Measurements from ENCODE around the gene GCK. TPM values are rescaled to one million over a fixed set of nuclear protein-coding genes. Genes with fewer than 3 reads are reported as not detected.

The GCK gene
- total RNA-seq, 1 donor from 2014 or later: 0.47 TPM

DNA sequence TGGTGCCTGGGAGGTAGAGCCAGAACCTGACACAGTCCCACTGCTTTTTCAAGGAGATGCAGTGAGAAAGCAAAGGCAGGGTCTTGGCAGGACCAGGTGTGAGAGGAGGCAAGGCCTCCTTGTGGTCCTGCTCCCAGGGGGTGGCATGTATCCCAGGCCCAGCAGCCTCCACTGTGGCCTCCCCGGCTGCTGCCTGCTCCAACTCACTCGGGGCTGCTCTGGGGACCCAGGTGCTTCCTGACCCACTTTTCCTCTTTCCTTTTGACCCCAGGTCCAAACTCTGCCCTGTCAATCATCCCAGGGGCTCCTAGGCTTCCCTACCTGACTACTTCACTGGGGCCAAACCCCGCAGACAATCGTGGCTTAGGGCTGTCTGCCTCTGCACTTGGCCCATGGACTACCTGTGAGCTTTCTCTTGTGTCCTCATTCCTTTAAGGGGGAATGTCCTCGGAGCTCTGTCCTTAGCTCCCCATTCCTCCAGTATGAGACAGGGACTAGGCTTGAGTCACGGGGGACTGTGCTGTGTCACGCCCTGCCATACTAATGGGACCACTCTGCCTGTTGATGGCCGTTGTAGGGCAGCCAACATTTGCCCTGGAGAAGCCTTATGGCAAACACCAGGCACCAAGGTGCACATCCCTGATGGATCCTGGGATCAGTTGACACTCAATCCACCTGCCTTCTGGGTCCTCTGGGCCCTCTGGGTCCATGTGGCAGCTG is 86.2 kb downstream of the GCK start:
- H3K4me1 ChIP-seq: peaks cover 4% of the 10 kb centered on the region
- TF ChIP-seq, protein P1, sequence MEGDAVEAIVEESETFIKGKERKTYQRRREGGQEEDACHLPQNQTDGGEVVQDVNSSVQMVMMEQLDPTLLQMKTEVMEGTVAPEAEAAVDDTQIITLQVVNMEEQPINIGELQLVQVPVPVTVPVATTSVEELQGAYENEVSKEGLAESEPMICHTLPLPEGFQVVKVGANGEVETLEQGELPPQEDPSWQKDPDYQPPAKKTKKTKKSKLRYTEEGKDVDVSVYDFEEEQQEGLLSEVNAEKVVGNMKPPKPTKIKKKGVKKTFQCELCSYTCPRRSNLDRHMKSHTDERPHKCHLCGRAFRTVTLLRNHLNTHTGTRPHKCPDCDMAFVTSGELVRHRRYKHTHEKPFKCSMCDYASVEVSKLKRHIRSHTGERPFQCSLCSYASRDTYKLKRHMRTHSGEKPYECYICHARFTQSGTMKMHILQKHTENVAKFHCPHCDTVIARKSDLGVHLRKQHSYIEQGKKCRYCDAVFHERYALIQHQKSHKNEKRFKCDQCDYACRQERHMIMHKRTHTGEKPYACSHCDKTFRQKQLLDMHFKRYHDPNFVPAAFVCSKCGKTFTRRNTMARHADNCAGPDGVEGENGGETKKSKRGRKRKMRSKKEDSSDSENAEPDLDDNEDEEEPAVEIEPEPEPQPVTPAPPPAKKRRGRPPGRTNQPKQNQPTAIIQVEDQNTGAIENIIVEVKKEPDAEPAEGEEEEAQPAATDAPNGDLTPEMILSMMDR (IDR thresholded peaks at IDR 0.05): no peak
- no peaks in the 10 kb centered on the region for H3K9me3 ChIP-seq
- intact Hi-C loops (cut with DNase I): no loop called here
- no peak for ATAC-seq
- no peak overlapping the region for H3K4me3 ChIP-seq
- peaks cover 20% of the 10 kb centered on the region for H3K27me3 ChIP-seq (ENCODE audit: low read depth)
- peaks cover 10% of the 10 kb centered on the region for H3K36me3 ChIP-seq
- DNase-seq: no peak
- peak overlapping the region; percentile 67 for H3K27ac ChIP-seq

DNA sequence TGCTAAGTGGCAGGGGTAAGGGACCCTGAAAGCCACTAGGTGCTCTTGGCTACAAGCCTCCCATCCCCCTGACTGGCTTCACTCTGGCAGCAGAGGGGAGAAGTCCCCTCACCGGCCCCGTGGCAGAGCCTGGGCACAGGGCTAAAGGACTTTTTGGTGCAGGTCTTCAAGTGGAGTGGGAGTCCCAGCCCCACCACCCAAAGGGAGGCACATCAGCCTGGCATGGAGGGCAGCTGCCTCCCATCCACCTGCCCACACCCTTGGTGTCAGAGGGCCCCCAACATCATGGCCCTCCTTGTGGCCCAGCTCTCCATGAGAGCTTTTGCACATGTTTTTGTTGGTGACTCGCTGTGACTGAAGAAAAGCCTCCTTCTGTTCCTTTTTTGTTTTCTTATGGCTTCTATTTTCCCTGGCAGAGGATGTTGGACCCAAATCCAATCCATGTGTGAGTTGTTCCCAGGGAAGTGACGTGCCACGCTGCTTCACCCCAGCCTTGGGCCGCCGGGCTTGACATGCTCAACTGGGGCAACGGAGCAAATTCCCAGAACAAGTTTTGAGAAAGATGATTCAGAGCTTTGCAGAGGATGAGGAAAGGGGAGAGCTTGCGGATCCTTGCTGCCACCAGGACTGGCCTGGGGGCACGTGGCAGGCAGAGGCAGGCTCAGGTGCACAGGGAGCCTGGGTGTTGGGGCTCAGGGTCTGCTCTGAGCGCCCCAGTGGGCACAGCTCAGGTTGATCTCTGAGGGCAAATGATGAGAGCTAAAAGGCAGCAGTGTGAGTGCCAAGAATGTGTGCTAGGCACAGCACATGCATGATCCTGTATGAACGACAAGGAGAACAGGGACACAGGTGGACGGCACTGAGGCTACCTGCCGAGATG is 87.0 kb downstream of the GCK start:
- Histone ChIP-seq H3K36me3 (peaks cover 5% of the 10 kb centered on the region), H3K4me3 (no peak overlapping the region), H3K27ac (peak overlapping the region; percentile 67), H3K4me1 (peaks cover 4% of the 10 kb centered on the region), H3K9me3 (no peaks in the 10 kb centered on the region), H3K27me3 (ENCODE audit: low read depth) (peaks cover 20% of the 10 kb centered on the region)
- no peak for ATAC-seq
- intact Hi-C loops (cut with DNase I): no loop called here
- DNase-seq: no peak
- TF ChIP-seq, protein P1 (IDR thresholded peaks at IDR 0.05): no peak

DNA sequence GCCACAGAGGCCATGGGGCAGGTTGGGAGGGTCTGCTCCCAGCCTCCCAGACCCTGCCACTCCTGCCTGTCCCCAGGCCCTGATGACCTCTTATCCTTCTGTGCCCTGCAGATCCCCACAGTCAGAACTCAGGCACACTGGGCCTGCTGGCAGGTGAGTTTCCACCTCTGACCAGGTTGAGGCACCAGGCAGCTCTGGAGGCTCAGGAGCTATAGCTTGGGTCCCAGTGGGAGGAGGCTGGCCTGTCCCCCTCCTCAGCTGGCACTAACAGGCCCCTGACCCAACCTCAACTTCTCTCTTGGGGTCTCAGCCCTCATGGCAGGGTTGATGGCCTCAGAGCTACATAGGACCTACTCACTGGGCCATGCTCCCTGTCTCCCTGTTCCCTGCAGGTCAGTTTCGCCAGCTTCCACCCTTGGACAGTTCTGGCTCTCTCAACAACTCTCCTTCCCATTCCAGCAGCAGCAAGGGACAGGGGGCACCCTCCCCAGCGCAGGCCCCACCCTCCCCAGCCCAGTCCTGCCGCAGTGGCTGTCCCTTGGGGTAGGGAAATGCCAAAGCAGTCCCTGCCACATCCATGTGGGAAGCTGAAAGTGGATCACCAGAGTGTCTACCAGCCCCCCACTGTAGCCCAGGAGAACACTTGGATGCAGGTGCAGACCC is 87.8 kb downstream of the GCK start:
- TF ChIP-seq, protein P1 (IDR thresholded peaks at IDR 0.05): no peak
- ATAC-seq: no peak
- intact Hi-C loops (cut with DNase I): no loop called here
- DNase-seq: no peak
- H3K9me3 ChIP-seq: no peaks in the 10 kb centered on the region
- no peaks in the 10 kb centered on the region for H3K36me3 ChIP-seq
- no peak overlapping the region for H3K4me3 ChIP-seq
- peak overlapping the region; percentile 64 for H3K27ac ChIP-seq
- H3K4me1 ChIP-seq: peaks cover 4% of the 10 kb centered on the region
- peaks cover 20% of the 10 kb centered on the region for H3K27me3 ChIP-seq (ENCODE audit: low read depth)

DNA sequence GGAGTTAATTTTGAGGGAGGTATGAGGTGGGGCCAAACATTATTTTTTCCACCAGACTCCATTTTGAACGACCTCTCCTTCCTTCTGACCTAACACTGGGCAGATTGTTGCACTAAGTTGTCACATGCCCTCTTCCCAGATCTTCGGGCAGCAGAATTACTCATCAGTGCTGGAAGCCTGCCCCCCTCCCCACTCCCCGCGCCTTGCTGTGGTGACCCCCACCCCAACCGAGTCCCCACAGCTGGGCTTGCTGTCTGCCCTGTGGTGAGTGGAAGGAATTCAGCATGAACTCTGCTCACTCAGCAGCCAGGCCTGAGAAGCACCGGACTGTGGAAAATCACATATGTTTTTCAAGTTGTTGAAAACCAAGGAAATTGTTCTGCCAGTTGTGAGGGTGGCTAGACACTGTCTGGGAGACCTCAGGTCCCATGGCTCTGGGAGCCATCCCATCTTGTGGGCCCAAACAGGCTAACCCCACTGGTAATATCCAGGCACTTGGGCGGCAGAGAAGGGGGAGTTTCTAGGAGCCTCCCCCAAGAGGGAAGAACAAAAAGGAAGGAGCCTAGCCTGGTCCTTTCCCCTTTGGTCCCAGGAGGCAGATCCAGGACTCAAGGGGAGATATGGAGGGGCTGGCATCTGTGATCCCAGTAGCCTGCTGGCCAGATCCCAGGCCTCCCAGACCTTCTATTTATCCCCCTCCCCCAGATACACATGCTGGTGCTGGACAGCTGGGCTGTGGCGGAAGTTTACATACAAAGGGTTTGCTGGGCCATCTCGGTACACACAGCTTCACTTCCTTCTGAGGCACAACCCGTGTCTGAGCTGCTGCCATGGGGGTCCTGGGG is 88.6 kb downstream of the GCK start:
- DNase-seq: no peak
- intact Hi-C loops (cut with DNase I): no loop called here
- TF ChIP-seq, protein P1 (IDR thresholded peaks at IDR 0.05): no peak
- no peaks in the 10 kb centered on the region for H3K36me3 ChIP-seq
- H3K9me3 ChIP-seq: no peaks in the 10 kb centered on the region
- H3K4me1 ChIP-seq: peaks cover 4% of the 10 kb centered on the region
- ATAC-seq: peak in 1 of 2 donors; percentile 24
- no peak overlapping the region for H3K4me3 ChIP-seq
- H3K27me3 ChIP-seq (ENCODE audit: low read depth): peaks cover 20% of the 10 kb centered on the region
- H3K27ac ChIP-seq: peak overlapping the region; percentile 64

DNA sequence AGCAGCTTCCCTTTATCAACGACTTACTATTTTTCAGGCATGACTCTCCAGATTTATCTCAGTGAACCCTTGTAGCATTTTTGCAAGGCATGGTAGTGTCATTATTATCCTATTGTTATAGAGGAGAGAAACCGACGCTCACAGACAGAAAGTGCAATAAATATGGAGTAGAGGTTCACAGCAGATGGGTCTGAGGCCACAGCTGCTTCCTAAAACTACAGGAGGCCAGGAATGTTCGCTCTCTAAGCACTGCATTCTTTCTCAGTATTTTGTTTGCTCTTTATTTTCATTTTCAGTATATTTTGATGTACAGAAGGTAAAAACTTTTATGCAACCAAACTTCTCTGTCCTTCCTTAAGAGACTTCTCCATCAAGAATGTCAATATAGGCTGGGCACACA is 89.6 kb downstream of the GCK start:
- TF ChIP-seq, protein P1 (IDR thresholded peaks at IDR 0.05): no peak
- intact Hi-C loops (cut with DNase I): no loop called here
- ATAC-seq: no peak
- Histone ChIP-seq H3K4me3 (no peak overlapping the region), H3K4me1 (peaks cover 12% of the 10 kb centered on the region), H3K9me3 (no peaks in the 10 kb centered on the region), H3K27ac (no peak overlapping the region), H3K27me3 (ENCODE audit: low read depth) (peaks cover 12% of the 10 kb centered on the region), H3K36me3 (no peaks in the 10 kb centered on the region)
- no peak for DNase-seq

Measured in lower lobe of right lung (tissue), 2 donors.